Measurements from ENCODE around the gene MICALL2. TPM values are rescaled to one million over a fixed set of nuclear protein-coding genes. Genes with fewer than 3 reads are reported as not detected.

MICALL2 gene
- total RNA-seq, 1 donor from 2014 or later = 1.8 TPM

DNA sequence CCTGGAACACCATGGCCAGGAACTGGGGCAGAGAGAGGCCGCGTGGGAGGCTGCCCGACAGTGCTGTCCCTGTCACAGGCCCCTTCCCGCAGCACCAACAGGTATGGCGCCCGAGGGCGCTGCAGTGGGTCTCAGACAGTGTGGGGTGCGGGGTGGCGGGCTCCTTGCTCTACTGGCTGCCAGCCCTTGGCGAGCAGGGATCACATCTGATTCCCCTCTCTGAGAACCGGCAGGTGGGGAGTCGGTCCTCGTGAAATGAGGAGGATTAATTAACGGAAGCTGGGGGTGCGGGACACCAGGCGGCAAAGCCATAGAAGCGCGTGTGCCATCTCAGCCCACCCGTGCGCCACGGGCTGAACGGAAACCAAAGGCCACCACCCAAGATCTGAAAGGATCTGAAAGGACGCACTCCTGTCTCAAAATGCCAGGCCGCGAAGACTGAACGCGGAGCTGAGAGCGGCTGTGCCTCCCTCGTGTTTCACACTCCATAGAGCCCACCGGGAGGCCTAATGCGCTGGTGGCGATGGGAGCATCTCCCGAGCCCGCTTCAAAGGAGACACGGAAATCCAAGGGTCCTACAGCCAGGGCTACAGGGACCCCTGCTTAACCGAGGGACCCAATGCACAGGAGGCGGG is 38.1 kb upstream of the MICALL2 start:
- no peak for DNase-seq
- H3K9me3 Mint-ChIP-seq = no peaks in the 10 kb centered on the region
- no peak overlapping the region for H3K27ac Mint-ChIP-seq
- no peak overlapping the region for H3K4me3 Mint-ChIP-seq
- H3K36me3 Mint-ChIP-seq (ENCODE audit: low read depth) = peaks cover 36% of the 10 kb centered on the region
- H3K27me3 Mint-ChIP-seq = no peaks in the 10 kb centered on the region
- peaks cover 8% of the 10 kb centered on the region for H3K4me1 Mint-ChIP-seq
- intact Hi-C loops (cut with micrococcal nuclease) = no loop called here

DNA sequence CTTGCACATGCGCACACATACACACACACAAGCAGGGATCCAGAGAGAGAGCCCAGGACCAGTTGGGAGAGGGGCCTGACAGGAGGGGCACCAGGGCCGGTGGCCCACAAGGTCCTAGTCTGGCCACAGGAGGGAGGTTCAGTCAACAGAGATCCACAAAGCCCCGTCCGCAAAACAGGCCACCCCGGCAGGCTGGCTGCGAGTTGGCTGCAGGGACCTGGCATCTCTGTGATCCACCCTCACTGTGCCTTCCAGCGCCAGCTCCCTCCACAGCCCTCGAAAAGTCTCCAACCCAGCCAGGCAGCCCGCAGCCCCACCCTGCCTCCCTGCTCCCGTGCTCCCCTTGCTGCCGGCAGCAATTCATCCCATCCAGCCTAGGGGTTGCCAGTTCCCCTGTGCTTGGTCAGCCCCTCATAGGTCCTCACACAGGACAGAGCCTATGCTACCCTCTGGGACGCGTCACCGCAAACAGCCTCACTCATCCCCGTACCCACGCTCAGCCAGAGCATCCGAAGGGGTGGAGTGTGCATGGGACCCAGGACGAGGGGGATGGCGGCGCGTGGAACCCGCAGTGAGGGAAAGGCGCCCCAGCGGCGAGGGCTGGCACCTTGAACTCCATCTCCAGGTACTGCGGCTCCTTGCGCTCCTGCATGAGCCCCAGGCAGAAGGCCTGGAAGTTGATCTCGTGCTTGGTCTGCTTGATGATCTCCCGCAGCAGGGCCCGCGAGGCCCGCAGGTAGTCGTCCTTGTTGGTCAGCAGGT is 37.4 kb upstream of the MICALL2 start:
- Mint-ChIP-seq H3K27ac (no peak overlapping the region), H3K4me1 (peaks cover 2% of the 10 kb centered on the region), H3K4me3 (no peak overlapping the region), H3K27me3 (no peaks in the 10 kb centered on the region), H3K9me3 (no peaks in the 10 kb centered on the region), H3K36me3 (ENCODE audit: low read depth) (peaks cover 35% of the 10 kb centered on the region)
- DNase-seq = no peak
- intact Hi-C loops (cut with micrococcal nuclease) = no loop called here

DNA sequence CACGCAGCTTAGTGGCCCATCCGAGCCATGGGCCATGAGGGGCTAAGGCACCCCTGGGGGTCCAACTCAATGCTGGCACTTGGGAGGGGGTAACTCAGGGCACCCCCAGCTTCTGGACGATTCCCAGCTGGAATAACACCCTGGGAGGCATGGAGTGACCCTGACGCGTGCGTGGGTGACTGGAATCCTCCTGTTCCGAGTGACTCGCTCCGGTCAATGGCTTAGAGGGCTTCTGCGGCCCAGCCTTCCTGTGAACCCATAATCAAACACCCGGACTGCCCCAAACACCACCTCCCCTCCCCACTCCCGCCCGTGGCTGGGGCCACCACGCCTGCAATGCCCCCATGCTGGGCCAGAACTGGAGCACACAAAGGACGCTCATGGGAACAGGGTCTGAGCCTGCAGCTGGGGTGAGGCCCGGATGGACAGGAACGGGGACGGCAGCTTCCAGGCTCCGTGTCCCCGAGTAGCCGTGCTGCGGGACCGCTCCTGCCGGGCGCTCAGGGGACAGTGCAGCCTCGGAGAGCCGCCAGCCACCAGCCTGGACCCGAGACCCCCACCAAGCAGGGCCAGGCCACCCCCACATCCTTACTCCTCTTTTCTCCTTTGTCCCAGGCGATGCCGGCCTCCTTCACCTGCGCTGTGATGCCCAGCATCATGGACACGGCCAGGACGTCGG is 36.4 kb upstream of the MICALL2 start:
- Mint-ChIP-seq H3K36me3 (ENCODE audit: low read depth) (peaks cover 38% of the 10 kb centered on the region), H3K4me1 (no peaks in the 10 kb centered on the region), H3K4me3 (no peak overlapping the region), H3K9me3 (no peaks in the 10 kb centered on the region), H3K27ac (no peak overlapping the region), H3K27me3 (no peaks in the 10 kb centered on the region)
- DNase-seq = no peak
- intact Hi-C loops (cut with micrococcal nuclease) = no loop called here

DNA sequence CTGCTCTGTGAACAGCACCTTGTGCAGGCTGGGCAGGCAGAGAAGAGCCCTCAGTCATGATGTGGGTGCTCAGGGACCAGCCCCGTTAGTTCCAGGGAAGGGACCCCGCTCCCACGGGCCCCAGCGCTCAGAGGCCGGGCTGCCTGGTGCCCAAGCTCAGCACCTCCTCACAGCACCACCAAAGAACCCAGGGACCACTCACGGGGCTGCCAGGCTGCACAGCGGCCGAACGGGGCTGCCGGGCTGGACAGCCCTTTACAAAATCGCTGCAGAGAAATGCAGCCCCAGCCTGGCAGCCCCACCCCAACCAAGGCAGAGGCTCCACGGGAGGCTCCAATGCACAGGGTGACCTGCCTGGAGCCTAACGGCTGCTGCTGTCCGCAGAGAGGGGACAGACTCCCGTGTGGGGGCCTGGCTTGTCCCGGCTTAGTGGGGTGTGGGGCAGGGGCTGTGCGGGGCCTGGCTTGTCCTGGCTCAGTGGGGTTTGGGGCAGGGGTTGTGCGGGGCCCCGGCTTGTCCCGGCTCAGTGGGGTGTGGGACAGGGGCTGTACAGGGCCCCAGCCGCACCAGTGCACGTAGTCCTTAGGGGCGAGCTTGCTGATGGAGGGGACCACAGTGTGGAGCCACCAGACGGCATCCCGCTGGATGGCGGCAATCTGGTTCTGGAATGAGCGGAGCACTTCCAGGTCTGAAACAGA is 35.7 kb upstream of the MICALL2 start:
- Mint-ChIP-seq H3K27me3 (no peaks in the 10 kb centered on the region), H3K4me1 (no peaks in the 10 kb centered on the region), H3K9me3 (no peaks in the 10 kb centered on the region), H3K4me3 (no peak overlapping the region), H3K36me3 (ENCODE audit: low read depth) (peaks cover 34% of the 10 kb centered on the region), H3K27ac (no peak overlapping the region)
- no peak for DNase-seq
- intact Hi-C loops (cut with micrococcal nuclease) = no loop called here

DNA sequence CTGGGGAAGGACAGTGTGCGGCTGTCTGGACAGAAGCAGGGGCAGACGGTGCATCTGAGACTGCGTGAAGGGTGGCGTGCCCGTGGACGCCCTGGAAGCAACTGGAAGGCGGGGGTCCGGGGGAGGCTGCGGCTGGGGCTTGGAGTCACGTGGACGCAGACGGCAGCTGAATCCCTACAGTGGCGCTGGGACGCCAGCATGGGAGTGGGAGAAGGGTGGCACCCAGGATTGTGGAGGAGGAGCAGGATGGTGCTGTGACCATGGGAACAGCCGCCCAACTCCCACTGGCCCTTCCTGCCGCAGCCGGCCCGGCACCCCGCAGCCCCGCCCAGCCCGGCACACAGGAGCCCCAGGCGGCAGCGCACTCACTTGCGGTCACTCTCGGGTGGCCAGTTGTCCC is 35.2 kb upstream of the MICALL2 start:
- Mint-ChIP-seq H3K9me3 (no peaks in the 10 kb centered on the region), H3K36me3 (ENCODE audit: low read depth) (peaks cover 36% of the 10 kb centered on the region), H3K4me1 (no peaks in the 10 kb centered on the region), H3K4me3 (no peak overlapping the region), H3K27ac (no peak overlapping the region), H3K27me3 (no peaks in the 10 kb centered on the region)
- no peak for DNase-seq
- intact Hi-C loops (cut with micrococcal nuclease) = no loop called here

DNA sequence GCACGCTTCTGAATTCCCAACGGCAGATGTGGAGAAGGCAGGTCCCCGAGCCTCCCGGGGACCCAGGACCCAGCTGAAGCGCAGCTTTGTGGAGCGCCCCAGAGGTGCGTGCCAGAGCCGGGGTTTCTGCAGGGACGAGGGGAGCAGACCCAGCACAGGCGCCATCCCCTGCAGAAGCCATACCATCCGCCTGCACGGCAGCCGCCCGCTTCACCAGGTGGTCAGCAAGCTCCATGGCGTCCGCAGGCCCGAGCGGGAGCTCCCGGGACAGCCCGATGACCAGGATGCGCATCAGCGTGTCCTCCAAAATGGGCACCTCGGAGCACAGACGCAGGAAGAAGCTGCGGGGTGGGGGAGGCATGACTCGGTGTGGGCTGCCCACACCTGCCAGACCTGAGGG is 34.3 kb upstream of the MICALL2 start:
- Mint-ChIP-seq H3K36me3 (ENCODE audit: low read depth) (peaks cover 42% of the 10 kb centered on the region), H3K4me1 (no peaks in the 10 kb centered on the region), H3K27me3 (no peaks in the 10 kb centered on the region)

DNA sequence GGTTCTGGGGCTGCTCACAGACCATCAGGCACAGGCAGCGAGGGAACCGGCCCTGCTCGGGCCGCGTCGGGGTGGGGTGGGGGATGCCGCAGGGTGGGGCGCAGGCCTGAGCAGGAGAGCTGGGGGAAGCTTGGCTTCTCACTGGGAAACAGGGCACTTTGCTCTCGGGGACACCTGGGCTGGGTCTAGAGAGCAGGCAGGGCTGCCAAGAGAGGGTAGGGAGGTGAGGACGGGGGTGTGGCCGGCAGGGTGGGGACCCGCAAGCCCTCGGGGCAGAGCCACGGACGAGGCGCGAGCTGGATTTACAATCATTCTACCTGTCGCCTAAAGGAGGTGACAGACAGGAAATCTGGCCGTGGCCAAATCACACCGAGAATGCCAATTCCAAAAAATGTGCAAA is 33.9 kb upstream of the MICALL2 start:
- Mint-ChIP-seq H3K4me3 (no peak overlapping the region), H3K4me1 (no peaks in the 10 kb centered on the region), H3K36me3 (ENCODE audit: low read depth) (peaks cover 42% of the 10 kb centered on the region), H3K9me3 (no peaks in the 10 kb centered on the region), H3K27ac (no peak overlapping the region), H3K27me3 (no peaks in the 10 kb centered on the region)
- no peak for DNase-seq
- intact Hi-C loops (cut with micrococcal nuclease) = no loop called here

More for the DNA sequence above, 34.3 kb upstream of the MICALL2 start:
- DNase-seq = no peak
- Mint-ChIP-seq H3K9me3 (no peaks in the 10 kb centered on the region), H3K4me3 (no peak overlapping the region), H3K27ac (no peak overlapping the region)
- intact Hi-C loops (cut with micrococcal nuclease) = no loop called here

DNA sequence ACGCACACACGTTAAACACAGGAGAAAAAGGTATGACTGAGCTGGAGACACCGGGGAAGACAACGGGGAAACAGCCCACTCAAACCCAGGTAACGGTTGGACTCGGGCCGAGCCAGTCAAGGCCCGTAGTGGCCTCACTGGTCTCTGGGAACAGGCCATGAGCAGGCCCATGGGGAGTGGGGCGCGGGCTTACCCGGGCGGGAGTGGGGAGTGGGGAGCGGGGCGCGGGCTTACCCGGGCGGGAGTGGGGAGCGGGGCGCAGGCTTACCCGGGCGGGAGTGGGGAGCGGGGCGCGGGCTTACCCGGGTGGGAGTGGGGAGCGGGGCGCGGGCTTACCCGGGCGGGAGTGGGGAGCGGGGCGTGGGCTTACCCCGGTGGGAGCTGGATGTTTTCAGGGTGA is 33.4 kb upstream of the MICALL2 start:
- H3K27ac Mint-ChIP-seq = no peak overlapping the region
- H3K36me3 Mint-ChIP-seq (ENCODE audit: low read depth) = peaks cover 43% of the 10 kb centered on the region
- no peaks in the 10 kb centered on the region for H3K4me1 Mint-ChIP-seq
- H3K4me3 Mint-ChIP-seq = no peak overlapping the region
- no peak for DNase-seq
- H3K9me3 Mint-ChIP-seq = no peaks in the 10 kb centered on the region
- intact Hi-C loops (cut with micrococcal nuclease) = no loop called here
- no peaks in the 10 kb centered on the region for H3K27me3 Mint-ChIP-seq

DNA sequence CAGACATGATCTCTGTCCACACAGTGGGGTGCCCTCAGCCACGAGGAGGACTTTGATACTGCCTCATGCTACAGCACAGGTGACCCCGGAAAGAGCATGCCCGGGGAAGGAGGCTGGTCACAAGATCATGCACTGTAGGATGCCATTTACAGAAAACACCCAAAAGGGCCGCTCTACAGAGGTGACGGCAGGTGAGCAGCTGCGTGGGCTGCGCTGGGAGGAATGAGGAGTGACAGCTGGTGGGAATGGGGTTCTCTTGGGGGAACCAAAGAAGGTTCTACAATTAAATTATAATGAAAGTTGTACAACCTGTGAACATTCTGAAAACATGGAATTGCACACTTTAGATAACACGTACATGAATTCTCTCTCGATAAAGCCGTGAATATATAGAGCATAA is 33.0 kb upstream of the MICALL2 start:
- H3K27ac Mint-ChIP-seq = no peak overlapping the region
- no peak overlapping the region for H3K4me3 Mint-ChIP-seq
- H3K27me3 Mint-ChIP-seq = no peaks in the 10 kb centered on the region
- intact Hi-C loops (cut with micrococcal nuclease) = no loop called here
- no peaks in the 10 kb centered on the region for H3K9me3 Mint-ChIP-seq
- H3K4me1 Mint-ChIP-seq = no peaks in the 10 kb centered on the region
- H3K36me3 Mint-ChIP-seq (ENCODE audit: low read depth) = peaks cover 43% of the 10 kb centered on the region
- DNase-seq = no peak

DNA sequence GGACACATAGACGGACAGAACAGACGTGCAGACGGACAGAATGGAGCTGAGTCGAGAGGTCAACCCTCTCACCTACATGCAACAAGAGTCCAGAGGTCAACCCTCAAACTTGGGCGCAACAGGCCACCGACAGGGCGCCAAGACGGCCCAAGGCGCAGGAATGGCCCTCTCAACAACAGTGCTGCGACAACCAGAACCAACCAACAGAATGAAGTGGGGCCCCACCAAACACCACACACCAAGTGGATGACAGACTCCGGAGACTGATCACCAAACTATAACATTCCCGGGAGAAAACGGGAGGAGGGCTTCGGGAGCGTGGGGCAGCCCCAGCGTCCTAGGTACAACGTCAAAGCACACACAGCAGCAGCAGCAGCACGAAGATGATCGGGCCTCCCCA is 31.6 kb upstream of the MICALL2 start:
- no peak overlapping the region for H3K4me3 Mint-ChIP-seq
- peaks cover 44% of the 10 kb centered on the region for H3K36me3 Mint-ChIP-seq (ENCODE audit: low read depth)
- H3K9me3 Mint-ChIP-seq = no peaks in the 10 kb centered on the region
- DNase-seq = no peak
- H3K4me1 Mint-ChIP-seq = no peaks in the 10 kb centered on the region
- H3K27me3 Mint-ChIP-seq = no peaks in the 10 kb centered on the region
- intact Hi-C loops (cut with micrococcal nuclease) = no loop called here
- no peak overlapping the region for H3K27ac Mint-ChIP-seq

DNA sequence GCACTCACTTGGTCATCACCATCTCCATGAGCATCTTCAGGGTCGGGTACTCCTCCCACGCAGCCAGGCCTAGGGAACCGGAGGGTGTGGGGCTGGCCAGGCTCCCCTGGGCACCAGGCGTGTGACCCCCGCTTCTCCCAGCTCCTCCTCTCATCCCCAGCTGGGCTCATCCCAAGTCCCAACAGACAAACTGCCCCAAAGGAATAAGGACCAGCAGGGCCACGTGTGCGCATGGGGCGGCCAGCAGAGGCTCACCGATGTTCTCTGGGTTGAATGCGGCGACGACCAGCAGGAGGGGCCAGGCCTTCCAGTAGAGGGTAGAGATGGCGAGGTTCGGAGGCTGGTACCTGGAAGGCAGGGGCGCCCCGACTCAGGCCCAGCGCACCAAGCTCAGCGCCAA is 30.1 kb upstream of the MICALL2 start:
- Mint-ChIP-seq H3K27ac (no peak overlapping the region), H3K36me3 (ENCODE audit: low read depth) (peaks cover 43% of the 10 kb centered on the region), H3K9me3 (no peaks in the 10 kb centered on the region), H3K4me3 (no peak overlapping the region), H3K27me3 (no peaks in the 10 kb centered on the region), H3K4me1 (no peaks in the 10 kb centered on the region)
- DNase-seq = no peak
- intact Hi-C loops (cut with micrococcal nuclease) = no loop called here

DNA sequence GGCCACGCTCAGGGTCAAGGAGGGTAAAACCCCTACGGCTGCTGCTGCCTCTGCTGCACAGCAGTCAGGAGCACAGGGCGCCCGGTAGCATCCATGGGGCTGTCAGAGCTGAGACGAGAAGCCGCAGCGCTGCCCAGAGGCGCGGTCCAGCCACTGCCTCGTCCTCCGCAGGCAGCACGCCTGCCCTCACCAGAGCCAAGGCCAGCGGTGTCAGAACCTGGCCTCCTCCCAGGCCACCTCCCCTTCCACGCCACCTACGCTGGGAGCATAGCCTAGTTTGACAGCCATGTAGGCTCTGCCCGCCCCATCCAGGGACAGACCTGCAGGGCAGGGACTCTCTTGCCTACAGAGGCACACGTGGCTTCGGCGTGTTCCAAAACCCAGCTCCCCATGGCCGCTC is 28.7 kb upstream of the MICALL2 start:
- H3K36me3 Mint-ChIP-seq (ENCODE audit: low read depth) = peaks cover 42% of the 10 kb centered on the region
- H3K27me3 Mint-ChIP-seq = no peaks in the 10 kb centered on the region
- no peak for DNase-seq
- no peaks in the 10 kb centered on the region for H3K4me1 Mint-ChIP-seq
- H3K4me3 Mint-ChIP-seq = no peak overlapping the region
- no peaks in the 10 kb centered on the region for H3K9me3 Mint-ChIP-seq
- no peak overlapping the region for H3K27ac Mint-ChIP-seq
- intact Hi-C loops (cut with micrococcal nuclease) = no loop called here

DNA sequence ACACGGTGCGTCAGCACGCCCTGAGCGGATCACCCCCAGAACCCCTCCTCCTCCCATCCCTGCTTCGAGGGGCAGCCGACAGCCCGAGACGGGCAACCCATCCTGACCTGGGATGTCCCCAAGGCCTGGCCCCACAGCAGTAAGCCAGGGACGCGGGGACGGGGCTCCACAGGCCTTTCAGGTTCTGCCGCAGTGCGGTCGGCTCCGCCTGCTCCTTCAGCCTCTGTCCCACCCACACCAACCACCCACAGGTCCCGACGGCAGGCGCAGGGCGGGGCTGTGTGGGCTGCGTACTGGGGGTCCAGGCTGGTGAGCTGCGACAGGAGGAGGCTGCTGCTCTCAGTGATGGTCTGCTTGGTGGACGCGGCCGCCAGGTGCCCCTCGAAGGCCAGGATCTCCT is 28.2 kb upstream of the MICALL2 start:
- H3K27ac Mint-ChIP-seq = no peak overlapping the region
- intact Hi-C loops (cut with micrococcal nuclease) = no loop called here
- H3K9me3 Mint-ChIP-seq = no peaks in the 10 kb centered on the region
- H3K27me3 Mint-ChIP-seq = no peaks in the 10 kb centered on the region
- no peak for DNase-seq
- H3K36me3 Mint-ChIP-seq (ENCODE audit: low read depth) = peaks cover 40% of the 10 kb centered on the region
- H3K4me3 Mint-ChIP-seq = no peak overlapping the region
- H3K4me1 Mint-ChIP-seq = no peaks in the 10 kb centered on the region

DNA sequence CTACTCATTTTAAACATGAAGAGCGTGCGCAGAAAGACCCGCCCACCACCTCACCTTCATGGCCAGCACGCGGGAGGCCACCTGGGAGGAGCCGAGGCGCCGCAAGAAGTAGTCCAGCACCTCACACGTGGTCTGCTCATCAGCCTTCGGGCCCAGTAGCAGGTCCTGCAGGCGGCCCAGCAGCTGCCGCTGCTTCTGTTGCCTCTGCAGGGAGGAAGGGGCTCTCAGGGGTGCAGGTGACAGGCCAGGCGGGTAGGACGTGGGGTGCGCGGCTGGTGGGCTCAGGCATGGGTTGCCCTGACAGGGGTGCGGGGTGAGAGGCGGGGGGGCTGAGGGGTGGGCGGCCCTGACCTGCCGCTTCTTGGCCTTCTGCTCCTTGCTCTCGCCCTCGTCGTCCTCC is 27.3 kb upstream of the MICALL2 start:
- no peaks in the 10 kb centered on the region for H3K4me1 Mint-ChIP-seq
- no peaks in the 10 kb centered on the region for H3K9me3 Mint-ChIP-seq
- intact Hi-C loops (cut with micrococcal nuclease) = no loop called here
- DNase-seq = no peak
- H3K27me3 Mint-ChIP-seq = no peaks in the 10 kb centered on the region
- H3K4me3 Mint-ChIP-seq = no peak overlapping the region
- no peak overlapping the region for H3K27ac Mint-ChIP-seq
- peaks cover 37% of the 10 kb centered on the region for H3K36me3 Mint-ChIP-seq (ENCODE audit: low read depth)
